A549 treated with AZD2906 at 1 μM for 4 hours (cell line): ENCODE results near the gene FAM240A. TPM values are rescaled to one million over a fixed set of nuclear protein-coding genes. Genes with fewer than 3 reads are reported as not detected.

Experiments
- total RNA-seq: library from RNA; stranded (reverse); fragments of 200-300 nt; extraction: Qiagen RNA extraction; gene quantifications from 5 replicates; pipeline ENCODE4 v1.2.3, GENCODE V29; 2022

FAM240A gene
- not detected in 5 replicates for total RNA-seq

DNA sequence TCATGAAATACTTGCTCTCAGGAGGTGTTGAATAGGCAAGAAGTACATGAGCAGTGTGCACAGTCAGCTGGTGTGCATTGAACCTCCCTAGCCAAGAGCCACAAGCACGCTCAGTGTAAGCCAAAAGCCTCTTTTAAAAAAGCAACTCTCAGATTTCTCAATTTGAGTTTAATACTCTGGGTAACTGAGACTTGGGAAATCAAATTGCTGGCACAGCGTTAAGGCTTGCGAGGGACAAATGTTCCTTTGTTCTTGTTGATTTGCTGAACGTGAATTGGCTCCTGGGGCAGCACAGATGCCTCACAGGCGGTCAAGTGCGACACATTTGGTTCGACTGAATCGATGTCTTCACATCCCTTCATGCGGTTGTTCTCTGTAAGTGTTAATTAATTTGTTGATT, at the start of gene FAM240A:
TSS of gene FAM240A (plus strand) at position 202 of the 400 bp plus-strand sequence. CDS start at position 361, 159 bp downstream.

DNA sequence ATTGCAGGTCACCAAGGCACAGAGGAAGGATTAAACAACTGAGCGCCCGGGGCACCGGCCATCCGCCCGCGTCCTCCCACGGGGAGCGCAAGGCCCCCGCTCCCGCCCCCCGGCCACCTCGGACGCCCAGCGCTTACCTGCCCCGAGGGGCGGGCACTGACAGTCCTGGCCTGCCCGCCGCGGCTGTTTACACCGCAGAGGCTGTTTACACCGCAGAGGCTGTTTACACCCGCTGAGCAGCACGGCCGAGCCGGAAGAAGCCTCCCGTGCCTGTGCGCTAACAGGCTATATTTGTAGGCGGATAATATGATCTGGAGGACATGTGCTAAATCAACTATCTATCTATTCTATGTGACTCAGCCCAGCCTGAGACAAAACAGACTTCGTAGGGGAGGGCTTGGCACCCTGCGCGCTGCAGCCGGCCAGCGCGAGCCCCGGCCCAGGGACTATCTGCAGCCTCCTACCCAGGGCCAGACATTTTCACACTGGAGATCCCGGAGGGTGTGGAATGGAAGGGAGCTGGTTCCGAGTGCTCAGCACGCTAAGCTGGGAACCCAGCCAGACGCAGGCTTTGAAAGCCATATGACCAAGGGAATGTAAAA, 46.2 kb upstream of the FAM240A start, which contains the start of gene LRRC2:
TSS of gene LRRC2 (minus strand) at position 263 of the 602 bp plus-strand sequence. CDS start 14,711 bp downstream, outside the sequence.

Other genes starting within 250 kb of the FAM240A start
- gene CCR5, start 241.6 kb upstream of the FAM240A start, total RNA-seq, result not detected in 5 replicates
- 0.06 to 0.11 TPM (median 0.07 TPM) in 3 of 5 replicates, not detected in the others for gene CCRL2, start 205.3 kb upstream of the FAM240A start, total RNA-seq
- not detected in 5 replicates for gene LTF, start 147.6 kb upstream of the FAM240A start, total RNA-seq
- not detected in 5 replicates for gene RTP3, start 114.5 kb upstream of the FAM240A start, total RNA-seq
- not detected in 5 replicates for gene LRRC2, start 46.2 kb upstream of the FAM240A start, total RNA-seq
- gene ALS2CL, start 81.2 kb downstream of the FAM240A start, total RNA-seq, result 5.1 to 8.7 TPM (median 7.0 TPM) in 5 replicates
- 0.07 to 0.17 TPM (median 0.12 TPM) in 5 replicates for gene TMIE, start 88.9 kb downstream of the FAM240A start, total RNA-seq
- not detected in 5 replicates for gene PRSS50, start 105.3 kb downstream of the FAM240A start, total RNA-seq